Erythroblast (primary cell): ENCODE measurements around the gene CACNA1D.

Experiments used
- GATA1 ChIP-seq: IDR thresholded peaks from 2 replicates; pipeline ENCODE4 v1.6.1; 2011; ENCODE audit warnings: low read depth, mild to moderate bottlenecking, control low read depth, low read length, moderate library complexity
- POLR2A ChIP-seq: IDR thresholded peaks from 2 replicates; pipeline ENCODE4 v1.6.1; 2011; ENCODE audit warnings: mild to moderate bottlenecking, low read length

DNA sequence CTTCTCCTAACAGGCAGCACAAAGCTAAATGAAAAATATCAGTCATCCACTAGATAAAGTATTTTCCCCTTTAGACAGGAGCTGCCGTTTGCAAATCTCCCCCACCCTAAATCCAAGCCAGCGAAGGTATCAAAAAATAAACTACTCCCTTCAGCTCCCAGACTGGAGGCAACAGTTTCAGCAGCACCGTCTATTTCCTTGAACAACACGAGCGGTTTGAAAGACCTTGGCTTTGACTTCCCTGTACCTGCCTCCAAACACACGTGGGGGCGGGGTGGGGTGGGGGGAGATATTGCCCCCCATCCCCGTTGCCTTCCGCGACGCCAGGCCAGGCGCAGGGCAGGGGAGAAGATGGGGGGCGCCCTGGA is 832 bp upstream of the CACNA1D start:
- no peak for TF ChIP-seq POLR2A
- no peak for TF ChIP-seq GATA1
